DND-41 (cell line): Measurements from ENCODE around the gene MVD.

ENCODE experiments used
- CTCF ChIP-seq: IDR thresholded peaks from 2 replicates; pipeline ENCODE4 v1.5.1; 2012; ENCODE audit warnings: borderline replicate concordance, low read length, moderate library complexity, mild to moderate bottlenecking; ENCODE audit not compliant: poor library complexity, severe bottlenecking; ENCODE audit errors: extremely low read depth
- EZH2 ChIP-seq: IDR thresholded peaks from 3 replicates; pipeline ENCODE4 v1.6.1; 2012; ENCODE audit warnings: borderline replicate concordance, low read depth, mild to moderate bottlenecking, moderate library complexity, low read length, inconsistent platforms; ENCODE audit not compliant: severe bottlenecking

GRCh38 chr16:88629835-88630234 is 33.1 kb downstream of the MVD start:
- TF ChIP-seq CTCF (no peak), EZH2 (no peak)
